DMS153 treated with DMSO at 0.1 percent for 48 hours (cell line): ENCODE measurements around the gene RBMS3.
"Not testable (repeated sequence)": the region's sequence is repeated elsewhere in the genome, so short reads cannot be mapped to it uniquely, and the experiment has no call there.

ENCODE experiments used
- DNase-seq: peaks from one replicate; lab custom pipeline; 2025; ENCODE audit not compliant: unreplicated experiment; lab: John Stamatoyannopoulos, UW

The RBMS3 gene

GRCh38 chr3:29337565-29337964 lies 56.7 kb downstream of the RBMS3 start:
- no peak for DNase-seq

- no peak for DNase-seq
These were observed 57.5 kb downstream of the RBMS3 start for GRCh38 chr3:29338377-29338776.

- no peak for DNase-seq
These were observed 58.4 kb downstream of the RBMS3 start for GRCh38 chr3:29339016-29339833.

- no peak for DNase-seq
These were observed 63.3 kb downstream of the RBMS3 start for GRCh38 chr3:29344154-29344553.

GRCh38 chr3:29344935-29345334 lies 64.1 kb downstream of the RBMS3 start:
- DNase-seq: no peak

- DNase-seq: no peak
These were observed 64.8 kb downstream of the RBMS3 start for GRCh38 chr3:29345516-29346300.

GRCh38 chr3:29346828-29347227 lies 66.0 kb downstream of the RBMS3 start:
- DNase-seq: no peak

GRCh38 chr3:29347412-29347811 lies 66.5 kb downstream of the RBMS3 start:
- DNase-seq: no peak

GRCh38 chr3:29348316-29348715 lies 67.4 kb downstream of the RBMS3 start:
- no peak for DNase-seq

GRCh38 chr3:29349049-29349448 lies 68.2 kb downstream of the RBMS3 start:
- DNase-seq: no peak

- no peak for DNase-seq
These were observed 72.9 kb downstream of the RBMS3 start for GRCh38 chr3:29353807-29354206.

GRCh38 chr3:29354894-29355293 lies 74.0 kb downstream of the RBMS3 start:
- DNase-seq: no peak

- no peak for DNase-seq
These were observed 75.2 kb downstream of the RBMS3 start for GRCh38 chr3:29356062-29356461.

- not testable (repeated sequence) for DNase-seq
These were observed 79.4 kb downstream of the RBMS3 start for GRCh38 chr3:29360289-29360688.

GRCh38 chr3:29363110-29363509 lies 82.2 kb downstream of the RBMS3 start:
- DNase-seq: no peak

GRCh38 chr3:29370021-29370420 lies 89.2 kb downstream of the RBMS3 start:
- no peak for DNase-seq

- DNase-seq: no peak
These were observed 89.9 kb downstream of the RBMS3 start for GRCh38 chr3:29370476-29371420.

GRCh38 chr3:29373131-29373680 lies 92.3 kb downstream of the RBMS3 start:
- DNase-seq: no peak

GRCh38 chr3:29374226-29374625 lies 93.4 kb downstream of the RBMS3 start:
- no peak for DNase-seq

GRCh38 chr3:29379097-29379496 lies 98.2 kb downstream of the RBMS3 start:
- DNase-seq: no peak

GRCh38 chr3:29381595-29381994 lies 100.7 kb downstream of the RBMS3 start:
- no peak for DNase-seq
